K562 (cell line): ENCODE data around the gene OTP. TPM values are rescaled to one million over a fixed set of nuclear protein-coding genes. Genes with fewer than 3 reads are reported as not detected.

Experiments used
- ATAC-seq: fragments of 200-7000 bp; cut with Tn5 transposase; 3 replicates; pipeline ENCODE4 v1.9.1; 2020; ENCODE audit warnings: moderate library complexity
- BruUV-seq: library from RNA; stranded (reverse); fragments of 400-500 nt; replicated peaks from 2 replicates; lab custom pipeline; 2021; lab: Mats Ljungman, UMichigan
- CTCF ChIA-PET: fragments of 300-600 bp; formaldehyde crosslinking; extraction: SDS; loops from one replicate; lab custom pipeline; 2021; ENCODE audit warnings: low intra/inter-chr PET ratio; lab: Yijun Ruan, JAX
- POLR2A ChIA-PET: fragments of 300-600, 350-650 bp; sonication (Branson Sonifier 250); formaldehyde crosslinking; extraction: SDS; loops from one replicate; lab custom pipeline; 2021; ENCODE audit warnings: antibody characterized with exemption, inconsistent platforms; lab: Yijun Ruan, JAX
- DNase-seq, 4 experiments: peaks; one replicate each; pipeline versions ENCODE4 v3.0.0 to v3.0.0-alpha.2; 2011 to 2018; ENCODE audit warnings: low spot score in 3 of 4, mixed read lengths in 3 of 4; ENCODE audit errors: extremely low read depth in 1 of 4
- FAIRE-seq: peaks from 2 replicates; lab custom pipeline; 2011; peaks lifted over from hg19 to GRCh38; lab: Jason Lieb, UNC
- H2AFZ ChIP-seq: 2 replicates; pipeline ENCODE4 v1.6.0; 2011; ENCODE audit warnings: low read depth, low read length, control low read depth, inconsistent platforms
- H3K27ac ChIP-seq: fragments of 200-600 bp; 3 replicates; pipeline ENCODE4 v1.8.0; 2011; ENCODE audit warnings: low read depth, mild to moderate bottlenecking, control low read depth, inconsistent platforms, low read length, moderate library complexity, mixed read lengths; ENCODE audit errors: extremely low read depth
- H3K27me3 ChIP-seq, 2 experiments: fragments of 300-600 bp in 1 of 2; 2 replicates in 1 of 2; 3 replicates in 1 of 2; pipeline versions ENCODE4 v1.6.0 to v1.8.0; 2011; ENCODE audit warnings: inconsistent platforms in 2 of 2, low read length in 2 of 2, mild to moderate bottlenecking in 1 of 2, mixed read lengths in 1 of 2, moderate library complexity in 1 of 2; ENCODE audit not compliant: control insufficient read depth in 2 of 2, insufficient read depth in 2 of 2
- H3K36me3 ChIP-seq: fragments of 300-600 bp; 3 replicates; pipeline ENCODE4 v1.8.0; 2011; ENCODE audit warnings: mild to moderate bottlenecking, low read length, inconsistent platforms; ENCODE audit not compliant: control insufficient read depth, insufficient read depth
- H3K4me1 ChIP-seq, 2 experiments: fragments of 200-600 bp in 1 of 2; replicated peaks in 1 of 2; 2 replicates in 1 of 2; 3 replicates in 1 of 2; pipeline versions ENCODE4 v1.5.1 to v1.8.0; 2011; ENCODE audit warnings: inconsistent platforms in 2 of 2, low read length in 2 of 2, mild to moderate bottlenecking in 1 of 2, mixed read lengths in 1 of 2, moderate library complexity in 1 of 2; ENCODE audit not compliant: control insufficient read depth in 2 of 2, insufficient read depth in 2 of 2
- H3K4me2 ChIP-seq: 2 replicates; pipeline ENCODE4 v1.6.1; 2011; ENCODE audit warnings: low read length, control low read depth, inconsistent platforms, mixed read lengths; ENCODE audit not compliant: insufficient read depth
- H3K4me3 ChIP-seq: fragments of 200-600 bp; sonication (generic), shearing (Covaris generic); 2 replicates; pipeline ENCODE4 v1.5.1; 2016; ENCODE audit warnings: control low read depth, inconsistent platforms
- H3K79me2 ChIP-seq: fragments of 200-600 bp; 3 replicates; pipeline ENCODE4 v1.8.0; 2011; ENCODE audit warnings: low read length, inconsistent platforms; ENCODE audit not compliant: control insufficient read depth, insufficient read depth
- H3K9ac ChIP-seq, 2 experiments: 2 replicates each; pipeline versions ENCODE4 v1.6.0 to v1.6.1; 2011; ENCODE audit warnings: low read depth in 2 of 2, low read length in 2 of 2, control low read depth in 1 of 2, inconsistent platforms in 1 of 2, mild to moderate bottlenecking in 1 of 2, mixed read lengths in 1 of 2; ENCODE audit not compliant: insufficient read depth in 1 of 2
- H3K9me1 ChIP-seq: one replicate; pipeline ENCODE4 v1.6.0; 2011; ENCODE audit warnings: inconsistent platforms, mild to moderate bottlenecking, low read length, moderate library complexity; ENCODE audit not compliant: control insufficient read depth, insufficient read depth
- H3K9me3 ChIP-seq: replicated peaks from 2 replicates; pipeline ENCODE4 v1.5.1; 2011; ENCODE audit warnings: low read depth, low read length, inconsistent platforms; ENCODE audit not compliant: control insufficient read depth, insufficient read depth
- H4K20me1 ChIP-seq: replicated peaks from 2 replicates; pipeline ENCODE4 v1.6.1; 2011; ENCODE audit warnings: low read length, inconsistent platforms, mixed read lengths; ENCODE audit not compliant: control insufficient read depth, insufficient read depth
- ADNP ChIP-seq: fragments of 200-800 bp; sonication (Bioruptor generic); IDR thresholded peaks from 2 replicates; pipeline ENCODE4 v1.6.1; 2016; ENCODE audit warnings: missing genetic modification characterization, missing compliant biosample characterization
- CUX1 ChIP-seq: fragments of 200-800 bp; sonication (Bioruptor generic); IDR thresholded peaks from 2 replicates; pipeline ENCODE4 v1.6.1; 2016; ENCODE audit warnings: missing genetic modification characterization, missing compliant biosample characterization
- IFI16 ChIP-seq: fragments of 250-450 bp; sonication (Bioruptor Pico); IDR thresholded peaks from 2 replicates; pipeline ENCODE4 v2.1.2; 2022; ENCODE audit warnings: mild to moderate bottlenecking, inconsistent platforms
- JUND ChIP-seq, 2 experiments: IDR thresholded peaks; 2 replicates in 1 of 2; 3 replicates in 1 of 2; pipeline ENCODE4 v1.6.1; 2011; ENCODE audit warnings: borderline replicate concordance in 2 of 2, low read depth in 2 of 2, low read length in 2 of 2, improper control_type of control experiment in 1 of 2, missing biosample characterization in 1 of 2, missing genetic modification characterization in 1 of 2, missing genetic modification reagents in 1 of 2
- ZNF699 ChIP-seq: fragments of 250-450 bp; sonication (Bioruptor Pico); IDR thresholded peaks from 2 replicates; pipeline ENCODE4 v1.8.0; 2021; ENCODE audit warnings: mild to moderate bottlenecking, moderate library complexity; ENCODE audit not compliant: insufficient replicate concordance
- WGBS: fragments of 100-300 bp; shearing (Covaris generic); methylation state at CpG from one replicate; pipeline ENCODE4 v1.1.6; 2016; ENCODE audit warnings: low coverage, mixed read lengths; ENCODE audit not compliant: insufficient coverage; ENCODE audit errors: missing lambda C conversion rate; 5-methylcytosine and 5-hydroxymethylcytosine counted together
- in situ Hi-C: fragments of 300-500 bp; cut with MboI; formaldehyde crosslinking; loops from 4 replicates; pipeline ENCODE4 v1.15.0; 2018; ENCODE audit warnings: inconsistent platforms, mixed read lengths
- intact Hi-C: fragments of 100-400 bp; cut with micrococcal nuclease; formaldehyde crosslinking; loops from 2 replicates; pipeline ENCODE4 v1.14.2; 2022
- polyA plus RNA-seq, 8 experiments: library from polyadenylated mRNA; depleted of rRNA in 4 of 8; stranded (reverse) in 5 of 8; unstranded in 3 of 8; fragments of >200 nt; fragmentation: Nextera tagmentation in 2 of 8; fragmentation: Illumina TruSeq in 1 of 8; extraction: Ambion mirVana in 2 of 8; extraction: Trizol in 1 of 8; gene quantifications; 2 replicates each; pipeline versions ENCODE4 v1.2.1 to v1.2.3, GENCODE V29; 2011 to 2014; ENCODE audit warnings: inconsistent platforms in 1 of 8, missing spikeins in 1 of 8
- total RNA-seq, 7 experiments: library from RNA; depleted of rRNA in 6 of 7; stranded (reverse); fragments of >200 nt in 6 of 7; fragmentation: Illumina TruSeq in 2 of 7; extraction: Trizol in 2 of 7; gene quantifications; 2 replicates each; pipeline versions ENCODE4 v1.2.1 to v1.2.3, GENCODE V29; 2011 to 2021; ENCODE audit warnings: low replicate concordance in 1 of 7
- TF ChIP-seq, protein P1 (sequence below), 2 experiments: fragments of 450-650 bp in 1 of 2; sonication (generic) in 1 of 2; formaldehyde crosslinking in 1 of 2; IDR thresholded peaks; 2 replicates each; pipeline versions ENCODE4 v1.7.1 to v1.9.0; 2016 to 2022; ENCODE audit warnings: inconsistent platforms in 1 of 2, mild to moderate bottlenecking in 1 of 2, missing genetic modification reagents in 1 of 2

The OTP gene
- total and polyA plus RNA-seq, 9 of the 15 experiments (the other 6 are each of a cell fraction or from before 2014, with no cell fraction given), result 0.04 to 0.16 (median 0.06) TPM; not detected in 4

DNA sequence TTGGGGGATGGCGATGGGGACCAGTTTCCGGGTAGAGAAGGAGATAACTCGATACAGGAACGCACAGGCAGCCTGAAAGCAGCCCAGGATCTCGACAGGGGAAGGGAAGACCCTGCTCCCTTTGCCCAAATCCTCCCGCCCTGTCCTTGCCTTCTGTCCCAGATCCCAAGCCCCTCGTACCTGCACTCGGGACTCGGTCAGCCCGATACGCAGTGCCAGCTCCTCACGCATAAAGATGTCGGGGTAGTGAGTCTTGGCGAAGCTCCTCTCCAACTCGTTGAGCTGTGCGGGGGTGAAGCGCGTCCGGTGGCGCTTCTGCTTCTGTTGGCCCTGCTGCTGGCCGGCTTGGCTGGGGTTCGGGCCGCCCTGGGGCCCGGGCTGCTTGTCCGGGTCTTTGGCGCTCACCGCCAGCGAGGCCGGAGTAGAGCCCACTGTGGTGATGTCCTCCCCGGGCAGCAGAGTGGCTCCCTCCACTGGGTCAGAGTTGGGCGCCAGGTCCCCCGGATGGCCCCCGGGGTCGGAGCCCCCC is 1.8 kb downstream of the OTP start:
- 21% methylated on average over 23 of the region's 34 CpGs for WGBS
- Histone ChIP-seq H3K9me1 (peaks cover 5% of the 10 kb centered on the region), H3K27me3 (peaks cover 52 to 63% of the 10 kb centered on the region in 2 experiments), H3K9ac (no peak overlapping the region), H4K20me1 (no peaks in the 10 kb centered on the region), H3K27ac (no peak overlapping the region), H3K4me2 (no peak overlapping the region), H2AFZ (no peak overlapping the region), H3K4me3 (no peak overlapping the region), H3K79me2 (no peaks in the 10 kb centered on the region), H3K9me3 (no peaks in the 10 kb centered on the region), H3K4me1 (peaks cover 0 to 25% of the 10 kb centered on the region in 2 experiments; a peak in 2 of 5 replicates), H3K36me3 (no peaks in the 10 kb centered on the region)
- CTCF ChIA-PET, result no interaction called here
- BruUV-seq, result no TSS peak
- in situ Hi-C loops (no loop called here), intact Hi-C loops (no loop called here)
- ATAC-seq (no peak), FAIRE-seq (no peak), DNase-seq (no peak)
- POLR2A ChIA-PET, result interaction anchor here (0.6 to 1.0 kb wide), 3 partner anchors 15 to 228 kb away, joined by 3 to 4 read pairs (median 3); no protein-coding TSS in a partner anchor
- TF ChIP-seq, protein P1, sequence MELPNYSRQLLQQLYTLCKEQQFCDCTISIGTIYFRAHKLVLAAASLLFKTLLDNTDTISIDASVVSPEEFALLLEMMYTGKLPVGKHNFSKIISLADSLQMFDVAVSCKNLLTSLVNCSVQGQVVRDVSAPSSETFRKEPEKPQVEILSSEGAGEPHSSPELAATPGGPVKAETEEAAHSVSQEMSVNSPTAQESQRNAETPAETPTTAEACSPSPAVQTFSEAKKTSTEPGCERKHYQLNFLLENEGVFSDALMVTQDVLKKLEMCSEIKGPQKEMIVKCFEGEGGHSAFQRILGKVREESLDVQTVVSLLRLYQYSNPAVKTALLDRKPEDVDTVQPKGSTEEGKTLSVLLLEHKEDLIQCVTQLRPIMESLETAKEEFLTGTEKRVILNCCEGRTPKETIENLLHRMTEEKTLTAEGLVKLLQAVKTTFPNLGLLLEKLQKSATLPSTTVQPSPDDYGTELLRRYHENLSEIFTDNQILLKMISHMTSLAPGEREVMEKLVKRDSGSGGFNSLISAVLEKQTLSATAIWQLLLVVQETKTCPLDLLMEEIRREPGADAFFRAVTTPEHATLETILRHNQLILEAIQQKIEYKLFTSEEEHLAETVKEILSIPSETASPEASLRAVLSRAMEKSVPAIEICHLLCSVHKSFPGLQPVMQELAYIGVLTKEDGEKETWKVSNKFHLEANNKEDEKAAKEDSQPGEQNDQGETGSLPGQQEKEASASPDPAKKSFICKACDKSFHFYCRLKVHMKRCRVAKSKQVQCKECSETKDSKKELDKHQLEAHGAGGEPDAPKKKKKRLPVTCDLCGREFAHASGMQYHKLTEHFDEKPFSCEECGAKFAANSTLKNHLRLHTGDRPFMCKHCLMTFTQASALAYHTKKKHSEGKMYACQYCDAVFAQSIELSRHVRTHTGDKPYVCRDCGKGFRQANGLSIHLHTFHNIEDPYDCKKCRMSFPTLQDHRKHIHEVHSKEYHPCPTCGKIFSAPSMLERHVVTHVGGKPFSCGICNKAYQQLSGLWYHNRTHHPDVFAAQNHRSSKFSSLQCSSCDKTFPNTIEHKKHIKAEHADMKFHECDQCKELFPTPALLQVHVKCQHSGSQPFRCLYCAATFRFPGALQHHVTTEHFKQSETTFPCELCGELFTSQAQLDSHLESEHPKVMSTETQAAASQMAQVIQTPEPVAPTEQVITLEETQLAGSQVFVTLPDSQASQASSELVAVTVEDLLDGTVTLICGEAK (IDR thresholded peaks at IDR 0.05), result no peak
- TF ChIP-seq, protein P1 (CRISPR knock-in tag; IDR thresholded peaks at IDR 0.05), result no peak
- TF ChIP-seq IFI16 (CRISPR knock-in tag) (no peak), ZNF699 (CRISPR knock-in tag) (no peak), ADNP (no peak), CUX1 (CRISPR knock-in tag) (no peak), JUND (IDR thresholded peaks at IDR 0.05; ENCODE audit: borderline replicate concordance, low read depth, low read length) (no peak), JUND (tag; IDR thresholded peaks at IDR 0.05; ENCODE audit: borderline replicate concordance, low read depth, low read length) (no peak)
